DMS53 treated with DMSO at 0.1 percent for 48 hours (cell line): ENCODE measurements around the gene ACTR8.
A peak's percentile ranks its signal among the peaks of the same experiment; 100 is the strongest.

ENCODE experiments used
- DNase-seq: peaks from one replicate; lab custom pipeline; 2025; ENCODE audit not compliant: unreplicated experiment; lab: John Stamatoyannopoulos, UW

The ACTR8 gene

GRCh38 chr3:53865732-53866499, 16.0 kb downstream of the ACTR8 start:
- no peak for DNase-seq

DNA sequence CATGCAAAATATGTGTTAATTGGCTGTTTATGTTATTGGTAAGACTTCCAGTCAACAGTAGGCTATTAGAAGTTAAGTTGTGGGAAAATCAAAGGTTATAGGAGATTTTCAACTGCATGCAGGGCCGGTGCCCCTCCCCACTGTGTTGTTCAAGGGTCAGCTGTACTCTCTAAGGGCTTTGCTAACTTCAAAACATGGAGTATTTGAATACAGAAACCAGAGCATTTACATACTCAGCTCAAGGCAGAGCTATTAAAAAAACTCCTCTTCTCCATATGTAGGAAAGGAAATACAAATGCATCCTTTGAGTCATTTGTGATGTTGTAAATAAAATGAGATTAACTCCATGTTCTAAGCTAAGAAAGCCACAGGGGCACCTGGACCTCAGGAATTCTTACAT, 18.8 kb downstream of the ACTR8 start:
- no peak for DNase-seq

DNA sequence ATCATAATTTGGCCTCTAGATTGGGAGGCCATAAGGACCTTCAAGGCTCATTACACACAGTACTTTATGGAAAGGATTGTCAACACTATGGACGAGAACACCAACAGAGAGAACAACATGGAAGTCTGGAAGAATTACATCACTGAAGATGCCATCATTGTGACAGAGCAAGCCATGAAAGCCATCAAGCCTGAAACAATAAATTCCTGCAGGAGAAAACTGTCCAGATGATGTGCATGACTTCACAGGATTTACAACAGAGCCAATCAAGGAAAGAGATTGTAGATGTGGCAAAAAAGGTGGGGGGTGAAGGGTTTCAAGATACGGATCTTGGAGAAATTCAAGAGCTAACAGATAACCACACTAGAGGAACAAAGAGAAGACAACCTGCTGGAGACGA, 19.7 kb downstream of the ACTR8 start:
- no peak for DNase-seq

- DNase-seq = no peak
These were observed 21.8 kb downstream of the ACTR8 start for GRCh38 chr3:53860196-53860595.

GRCh38 chr3:53859178-53859577, 22.8 kb downstream of the ACTR8 start:
- no peak for DNase-seq

GRCh38 chr3:53858096-53858741, 23.7 kb downstream of the ACTR8 start:
- DNase-seq = no peak

- no peak for DNase-seq
These were observed 25.0 kb downstream of the ACTR8 start for GRCh38 chr3:53856964-53857363.

DNA sequence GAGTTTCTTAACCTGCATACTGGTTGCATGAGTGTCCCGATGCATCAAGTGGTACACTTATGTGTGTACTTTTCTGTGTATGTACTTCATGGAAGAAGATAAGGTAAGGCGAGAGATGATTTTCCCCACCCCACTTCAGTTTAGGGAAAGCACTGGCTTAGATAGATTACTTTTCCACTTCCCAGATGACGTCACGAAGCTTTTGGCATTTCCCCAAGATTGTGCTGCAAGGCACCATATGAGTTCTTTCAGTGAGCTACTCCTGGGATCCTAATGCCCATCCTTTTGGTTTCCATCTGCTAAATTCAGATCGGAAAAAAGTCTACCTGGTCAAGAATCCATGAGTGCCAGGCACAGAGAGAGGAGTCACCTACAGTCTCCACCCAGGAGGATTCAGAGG, 31.1 kb downstream of the ACTR8 start:
- DNase-seq = no peak

DNA sequence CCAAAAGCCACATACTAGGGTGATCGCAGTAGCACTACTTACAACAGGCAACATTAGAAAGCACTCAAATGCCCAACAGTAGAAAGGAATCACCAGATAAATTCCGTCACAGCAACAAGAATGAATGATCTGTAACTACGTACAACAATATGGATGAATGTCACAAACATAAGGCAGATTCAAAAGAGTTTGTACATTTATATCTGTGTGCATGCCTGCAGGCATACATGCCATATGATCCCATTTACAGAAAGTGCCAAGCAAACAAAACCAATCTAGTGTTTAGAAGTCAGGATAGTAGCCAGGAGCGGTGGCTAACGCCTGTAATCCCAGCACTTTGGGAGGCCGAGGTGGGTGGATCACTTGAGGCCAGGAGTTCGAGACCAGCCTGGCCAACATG, 32.0 kb downstream of the ACTR8 start:
- no peak for DNase-seq

- DNase-seq = no peak
These were observed 35.1 kb downstream of the ACTR8 start for GRCh38 chr3:53846851-53847155.

DNA sequence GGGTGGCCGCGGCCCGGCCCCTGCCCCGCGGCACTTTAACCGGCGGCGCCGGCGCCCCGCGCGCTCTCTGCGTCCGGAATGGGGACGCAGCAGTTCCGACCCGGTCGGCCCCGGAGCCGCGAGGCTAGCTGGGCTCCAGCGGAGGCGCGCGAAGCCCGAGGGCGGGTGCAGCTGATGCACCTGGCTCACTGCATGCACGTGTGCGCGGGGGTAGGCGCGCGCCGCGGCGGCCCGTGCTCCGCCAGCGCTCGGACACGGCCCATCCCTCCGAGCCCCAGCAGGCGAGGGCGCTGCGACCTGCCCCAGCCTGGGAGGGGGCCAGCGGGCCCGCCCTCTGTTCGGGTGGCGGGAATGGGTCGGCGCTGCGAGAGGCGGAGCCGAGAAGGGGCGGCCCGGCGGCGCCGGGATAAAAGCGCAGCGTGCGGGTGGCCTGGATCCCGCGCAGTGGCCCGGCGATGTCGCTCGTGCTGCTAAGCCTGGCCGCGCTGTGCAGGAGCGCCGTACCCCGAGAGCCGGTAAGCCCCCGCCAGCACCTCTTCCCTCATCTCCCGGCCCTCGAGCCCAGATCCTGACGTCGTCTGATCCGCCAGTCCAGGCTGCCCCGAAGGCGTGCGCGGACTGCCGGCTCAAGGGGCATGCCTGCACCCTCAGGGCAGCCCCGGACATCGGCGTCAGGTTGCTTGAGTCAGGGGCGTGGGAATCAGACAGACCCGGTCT, 35.7 kb downstream of the ACTR8 start, which contains the start of the genes CHDH and IL17RB:
CHDH (minus strand) TSS at position 286 of the 717 bp plus-strand sequence. CDS start 22,411 bp downstream, outside the sequence.
IL17RB (plus strand) TSS at position 435 of the 717 bp plus-strand sequence; CDS start at position 456, 21 bp downstream.
- peak; percentile 6 for DNase-seq

GRCh38 chr3:53845881-53846133, 36.1 kb downstream of the ACTR8 start:
- no peak for DNase-seq

GRCh38 chr3:53845103-53845880, 36.7 kb downstream of the ACTR8 start:
- no peak for DNase-seq

GRCh38 chr3:53844262-53845102, 37.5 kb downstream of the ACTR8 start:
- no peak for DNase-seq

DNA sequence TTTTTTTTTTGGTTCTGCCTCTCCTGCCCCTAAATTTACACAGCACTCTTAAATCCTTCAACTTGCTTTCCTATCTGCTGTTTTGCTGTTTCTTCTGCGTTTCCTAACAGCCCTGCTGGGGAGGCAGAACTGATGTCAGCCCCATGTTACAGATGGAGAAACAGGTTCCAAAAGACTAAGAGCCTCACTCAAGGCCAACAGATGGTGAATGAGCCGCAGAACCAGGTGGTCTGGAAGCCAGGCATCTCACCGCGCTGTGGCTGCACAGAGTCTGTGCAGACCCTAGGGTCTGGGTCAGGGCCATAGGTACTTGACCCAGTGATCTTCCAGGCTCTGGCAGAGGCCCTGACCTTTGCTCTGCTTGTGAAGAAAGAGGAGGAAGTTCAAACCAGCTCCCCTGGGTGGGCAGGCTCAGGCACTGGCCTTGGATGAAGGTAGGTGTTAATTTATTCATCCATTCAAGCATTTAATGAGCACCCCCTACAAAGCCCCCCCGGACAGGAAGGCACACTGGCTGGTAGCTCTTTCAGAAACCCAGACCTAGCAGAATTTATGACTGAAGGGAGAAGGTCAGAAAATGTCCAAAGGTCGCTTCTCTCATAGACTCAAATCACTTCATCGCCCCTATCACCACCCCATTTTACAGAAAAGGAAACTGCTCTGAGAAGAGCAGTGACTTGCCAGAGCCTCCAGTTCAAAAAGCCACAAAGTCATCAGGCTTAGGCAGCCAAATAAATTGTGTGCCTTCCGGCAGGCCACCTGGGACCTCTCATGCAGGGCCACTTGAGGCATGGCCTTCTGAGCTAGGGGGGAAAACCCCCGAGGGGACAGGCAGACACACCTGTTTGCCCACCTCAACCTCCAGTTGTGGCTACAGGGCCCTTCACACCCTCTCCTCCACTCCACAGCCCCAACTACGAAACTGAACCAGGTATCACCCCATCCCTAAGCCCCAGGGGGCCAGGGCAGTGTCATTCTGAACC, 38.5 kb downstream of the ACTR8 start:
- DNase-seq = no peak

DNA sequence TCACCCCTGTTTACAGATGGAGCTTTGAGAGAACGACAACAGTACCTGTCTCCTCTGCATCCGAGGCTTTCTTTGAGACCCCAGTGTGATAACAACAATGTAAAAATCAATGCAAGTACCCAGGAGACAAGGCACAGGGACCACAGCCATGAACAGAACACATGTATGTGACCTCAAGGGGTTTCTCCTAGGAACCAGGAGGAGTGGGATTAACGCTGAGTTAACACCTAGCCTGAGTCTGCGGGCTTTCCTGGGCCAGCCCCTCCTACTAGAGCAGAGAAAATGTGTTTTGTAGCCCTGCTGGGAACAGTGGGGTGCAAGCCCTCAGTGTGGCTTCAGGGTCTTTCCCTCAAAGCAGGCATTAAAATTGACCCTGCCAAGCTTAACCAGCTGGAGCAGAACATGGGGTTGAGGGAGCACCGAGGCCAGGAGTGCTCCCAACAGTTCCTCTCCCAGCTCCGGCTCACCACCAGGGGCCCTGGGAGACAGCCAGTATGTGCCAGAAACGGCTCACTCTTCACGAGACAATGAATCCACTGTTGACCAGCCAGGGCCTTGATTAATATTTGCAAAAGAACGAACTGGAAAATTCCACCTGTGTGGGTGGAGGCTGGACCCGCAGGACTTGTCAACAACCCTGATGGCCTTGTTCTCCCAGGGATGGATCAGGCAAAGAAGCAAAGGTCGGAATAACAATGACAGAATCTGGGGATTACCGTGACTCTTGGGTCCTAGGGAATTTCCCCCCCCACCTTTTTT, 39.3 kb downstream of the ACTR8 start:
- peak; percentile 25 for DNase-seq

DNA sequence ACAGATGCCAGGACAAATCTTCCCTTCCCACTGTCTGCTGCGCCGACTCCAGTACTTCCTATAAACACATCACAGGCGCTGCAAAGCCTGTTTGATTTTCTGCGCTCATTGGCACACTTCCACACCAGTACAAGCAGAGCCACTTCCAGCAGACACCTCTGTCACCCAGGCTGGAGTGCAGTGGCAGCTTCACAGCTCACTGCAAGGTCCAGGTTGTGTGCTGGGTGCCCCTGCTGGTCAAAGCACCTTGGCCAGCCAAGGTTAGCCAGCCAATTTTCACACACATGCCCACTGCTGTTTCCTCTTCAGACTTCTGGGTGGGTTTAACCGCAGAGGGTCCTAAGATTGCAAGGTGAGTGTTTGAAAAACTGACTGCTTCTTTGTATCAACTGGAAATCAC, 40.7 kb downstream of the ACTR8 start:
- no peak for DNase-seq

DNA sequence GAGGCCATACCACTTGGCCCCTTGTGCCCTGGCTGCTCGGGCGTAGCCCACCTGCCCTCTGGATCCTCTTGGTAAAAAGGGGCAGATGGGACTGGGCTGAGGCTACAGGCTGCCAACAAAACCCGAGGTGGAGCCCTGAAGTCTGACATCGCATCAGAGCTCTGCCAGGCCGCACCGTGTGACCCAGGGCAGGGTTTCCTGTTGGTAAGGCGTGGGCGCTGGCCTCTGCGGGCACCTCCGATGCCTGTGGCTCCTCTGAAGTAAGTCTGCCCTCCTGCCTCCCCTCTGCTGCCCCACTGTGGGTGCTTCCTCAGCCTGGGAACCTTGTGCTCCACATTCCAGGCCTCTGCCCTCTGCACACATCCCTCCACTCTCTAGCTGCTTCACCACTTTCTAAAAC, 44.6 kb downstream of the ACTR8 start:
- DNase-seq = no peak
